ENCODE results near the gene STMN1. TPM values are rescaled to one million over a fixed set of nuclear protein-coding genes. Genes with fewer than 3 reads are reported as not detected.

The STMN1 gene
- total and polyA plus RNA-seq, 2 of the 8 experiments (the other 6 are each of a cell fraction or from before 2014, with no cell fraction given) = 116 to 564 TPM

DNA sequence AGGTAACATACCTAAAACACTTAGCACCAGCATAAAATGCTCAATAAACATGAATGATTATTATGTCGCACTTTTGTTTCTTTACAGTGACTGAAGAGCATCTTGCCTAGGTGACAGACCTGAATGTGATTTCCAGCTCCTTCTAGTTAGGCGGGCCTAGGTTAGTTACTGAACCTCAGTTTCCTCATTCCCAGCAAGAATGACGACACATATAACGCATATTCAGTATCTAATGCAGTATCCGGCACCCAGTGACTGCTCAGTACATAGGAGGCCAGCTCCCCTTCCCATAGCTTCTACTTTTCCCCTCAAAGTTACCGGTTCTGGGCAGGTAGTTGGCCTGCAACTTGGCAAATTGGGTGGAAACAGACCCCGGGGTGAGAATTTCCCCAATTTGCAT, 47.7 kb downstream of the STMN1 start:
- WGBS, 2 experiments (ENCODE audit: extremely low coverage in 1 of 2, insufficient coverage in 1 of 2, insufficient read length in 1 of 2, insufficient replicate concordance in 2 of 2, low coverage in 1 of 2, low lambda C conversion rate in 2 of 2, missing lambda C conversion rate in 1 of 2) = 23% methylated on average over 7 of the region's 7 CpGs; no CpG with 5 or more reads in 1 of the 2 experiments
- Histone ChIP-seq H2BK120ac (replicated peaks; ENCODE audit: low read depth, low read length) (no peak overlapping the region), H4K20me1 (replicated peaks in 1 of 2; ENCODE audit: control insufficient read depth in 1 of 2, insufficient read depth in 2 of 2, low read length in 2 of 2) (peaks cover 1 to 3% of the 10 kb centered on the region in 2 experiments), H2AFZ (ENCODE audit: low read length) (peak overlapping the region; percentile 77; the same call in 1 of the 2 replicates), H3K4ac (replicated peaks; ENCODE audit: insufficient read length, low read depth, low read length) (peak overlapping the region; percentile 98), H3K9ac (replicated peaks in 1 of 4; ENCODE audit: extremely low read depth in 1 of 4, low read depth in 3 of 4, low read length in 3 of 4) (peak overlapping the region; percentile 36 to 95 (median 94)), H3K36me3 (ENCODE audit: control insufficient read depth in 2 of 4, insufficient read depth in 4 of 4, low read length in 3 of 4) (peaks cover 0 to 8% (median 1%) of the 10 kb centered on the region in 4 experiments; a peak in 3 of 8 replicates), H2BK15ac (ENCODE audit: low read length) (peak overlapping the region; percentile 12; the same call in 1 of the 2 replicates), H3K4me2 (ENCODE audit: insufficient read depth in 1 of 2, low read depth in 2 of 2, low read length in 2 of 2) (peak overlapping the region; percentile 84 to 88), H2BK5ac (ENCODE audit: low read depth, low read length) (peak overlapping the region; percentile 69), H2AK5ac (ENCODE audit: low read depth, low read length) (no peak overlapping the region), H3K4me1 (replicated peaks in 1 of 4; ENCODE audit: control insufficient read depth in 3 of 4, insufficient read depth in 4 of 4, low read length in 3 of 4) (no peaks in the 10 kb centered on the region; a peak in 2 of 7 replicates), H3K18ac (ENCODE audit: extremely low read depth, low read length) (no peak overlapping the region), H3K23me2 (ENCODE audit: low read depth, low read length) (peaks cover 14% of the 10 kb centered on the region), H3K9me3 (ENCODE audit: insufficient read depth in 2 of 2, low read depth in 1 of 2, low read length in 1 of 2) (no peaks in the 10 kb centered on the region), H4K5ac (ENCODE audit: insufficient read length, low read depth, low read length) (no peak overlapping the region), H3K79me2 (ENCODE audit: control insufficient read depth in 1 of 2, insufficient read depth in 2 of 2, low read length in 2 of 2) (peaks cover 6 to 48% of the 10 kb centered on the region in 2 experiments; a peak in 3 of 4 replicates), H3K14ac (ENCODE audit: insufficient read length) (no peak overlapping the region), H3K79me1 (ENCODE audit: low read depth, low read length) (peaks cover 2% of the 10 kb centered on the region; the same call in 1 of the 2 replicates), H3K56ac (replicated peaks; ENCODE audit: insufficient read length, low read depth, low read length) (peak overlapping the region; percentile 51), H3K27ac (ENCODE audit: low read depth, low read length) (peak overlapping the region; percentile 89), H4K91ac (replicated peaks; ENCODE audit: insufficient read length, low read length) (no peak overlapping the region), H3K27me3 (replicated peaks in 1 of 4; ENCODE audit: control insufficient read depth in 3 of 4, extremely low read depth in 1 of 4, insufficient read depth in 3 of 4, low read length in 3 of 4) (no peaks in the 10 kb centered on the region), H2BK20ac (ENCODE audit: low read length) (no peak overlapping the region), H3K4me3 (ENCODE audit: extremely low read depth in 1 of 4, insufficient read depth in 2 of 4, low read depth in 3 of 4, low read length in 4 of 4) (peak overlapping the region; percentile 76 to 94 (median 86)), H4K8ac (ENCODE audit: extremely low read depth, insufficient read depth, low read length) (peak overlapping the region; percentile 96), H3K23ac (ENCODE audit: insufficient read length) (no peak overlapping the region), H2BK12ac (ENCODE audit: low read depth, low read length) (no peak overlapping the region; the same call in 1 of the 2 replicates)
- ChIA-PET POLR2A (ENCODE audit: partially characterized antibody) (interaction anchor here (0.7 to 3.2 kb wide), 9 partner anchors 9 to 152 kb away, joined by 3 to 21 read pairs (median 4); partner anchors contain the start of genes MTFR1L and PAQR7), CTCF (ENCODE audit: partially characterized antibody) (interaction anchor here (1.0 to 1.7 kb wide), 2 partner anchors 37 to 38 kb away, joined by 4 to 5 read pairs; no protein-coding TSS in a partner anchor)
- TF ChIP-seq CBX8 (IDR thresholded peaks at IDR 0.05; ENCODE audit: borderline replicate concordance, low read depth, low read length) = no peak
- TF ChIP-seq SP1 (IDR thresholded peaks at IDR 0.05; ENCODE audit: low read depth, low read length) = no peak
- TF ChIP-seq FOSL1 (IDR thresholded peaks at IDR 0.05; ENCODE audit: insufficient read depth, low read depth, low read length) = no peak
- TF ChIP-seq BRCA1 (IDR thresholded peaks at IDR 0.05; ENCODE audit: low read depth, low read length) = no peak
- TF ChIP-seq BCL11A (IDR thresholded peaks at IDR 0.05; ENCODE audit: low read depth in 2 of 2, low read length in 2 of 2) = no peak
- no peak for TF ChIP-seq SRF (IDR thresholded peaks at IDR 0.05; ENCODE audit: low read depth, low read length)
- TF ChIP-seq BACH1 (IDR thresholded peaks at IDR 0.05; ENCODE audit: low read length) = no peak
- TF ChIP-seq, protein P1, sequence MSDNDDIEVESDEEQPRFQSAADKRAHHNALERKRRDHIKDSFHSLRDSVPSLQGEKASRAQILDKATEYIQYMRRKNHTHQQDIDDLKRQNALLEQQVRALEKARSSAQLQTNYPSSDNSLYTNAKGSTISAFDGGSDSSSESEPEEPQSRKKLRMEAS (IDR thresholded peaks at IDR 0.05) = no peak
- no peak for TF ChIP-seq RFX5 (IDR thresholded peaks at IDR 0.05; ENCODE audit: borderline replicate concordance, low read depth, low read length)
- TF ChIP-seq CEBPB (IDR thresholded peaks at IDR 0.05; ENCODE audit: low read depth, low read length) = no peak
- FAIRE-seq (no peak), DNase-seq (ENCODE audit: low read depth in 1 of 2, low spot score in 2 of 2) (no peak)

Data from H1 (cell line).